NOMO-1 treated with DMSO at 0.1 percent for 48 hours (cell line): ENCODE results near the gene CCDC122.
"Not testable (repeated sequence)": the region's sequence is repeated elsewhere in the genome, so short reads cannot be mapped to it uniquely, and the experiment has no call there.

ENCODE experiments used
- DNase-seq: peaks from one replicate; lab custom pipeline; 2025; ENCODE audit not compliant: unreplicated experiment; lab: John Stamatoyannopoulos, UW

CCDC122 gene

DNA sequence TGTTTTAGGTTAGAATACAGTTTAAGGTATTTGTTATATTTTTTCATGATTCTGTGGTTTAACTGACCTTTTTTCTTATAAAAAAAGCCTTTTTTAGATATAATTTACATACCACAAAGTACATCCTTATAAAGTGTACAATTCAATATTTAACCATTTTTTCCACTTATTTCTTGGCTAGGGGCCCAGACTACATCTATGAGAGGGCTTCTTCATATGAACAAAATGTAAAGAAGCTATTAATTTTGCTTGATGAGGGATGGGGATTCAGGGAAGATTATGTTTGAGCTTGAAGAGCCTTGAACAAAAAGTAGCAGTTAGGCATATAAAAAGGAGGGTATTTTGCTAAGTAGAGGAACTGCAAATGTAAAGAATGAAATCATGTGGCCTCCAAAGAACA, 2.2 kb downstream of the CCDC122 start:
- DNase-seq, result no peak

DNA sequence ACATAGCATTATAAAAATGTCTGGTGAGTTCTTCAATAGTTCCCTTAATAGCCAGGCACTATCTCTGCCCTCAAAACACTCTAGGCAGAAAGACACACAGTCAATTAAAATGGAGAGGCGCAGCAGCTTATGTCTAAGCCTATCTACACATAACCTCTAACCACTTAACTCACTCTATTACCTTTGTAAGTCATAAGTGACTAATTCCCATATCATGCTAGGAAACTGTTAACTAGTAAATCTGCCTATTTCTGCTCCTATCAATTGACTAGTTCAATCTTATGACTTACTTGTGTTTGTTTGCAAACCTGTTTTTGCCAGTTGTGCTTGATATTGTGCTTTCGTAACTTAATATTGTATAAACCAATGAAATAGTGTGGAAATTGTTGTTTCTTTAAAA, 3.2 kb downstream of the CCDC122 start:
- DNase-seq, result no peak

DNA sequence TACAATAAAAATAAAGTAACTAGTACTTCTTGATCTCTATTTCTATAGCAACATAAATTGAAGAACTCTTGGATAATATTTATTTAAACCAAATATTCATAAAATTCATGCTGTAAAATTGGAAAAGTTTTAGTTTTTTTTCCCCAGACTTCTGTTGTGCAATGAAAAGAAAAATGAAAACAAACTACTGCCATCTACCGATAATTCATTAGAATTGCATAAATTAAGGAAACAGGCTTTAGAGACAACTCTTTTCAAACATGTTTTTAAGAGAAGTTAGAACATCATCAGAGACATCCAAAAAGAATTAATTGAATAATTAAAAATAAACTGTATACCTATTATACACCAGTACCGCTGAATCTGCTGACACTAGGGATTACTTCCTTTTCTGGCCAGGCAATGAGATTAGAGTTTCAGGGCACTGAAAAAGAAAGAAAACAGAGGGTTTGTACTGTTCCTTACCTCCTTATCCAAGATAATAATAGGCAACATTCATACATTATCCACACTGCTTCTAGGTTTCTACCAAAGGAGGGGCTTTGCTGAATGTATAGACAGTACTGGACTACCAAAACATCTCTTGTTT, 4.9 kb downstream of the CCDC122 start:
- peak; percentile 38 for DNase-seq

DNA sequence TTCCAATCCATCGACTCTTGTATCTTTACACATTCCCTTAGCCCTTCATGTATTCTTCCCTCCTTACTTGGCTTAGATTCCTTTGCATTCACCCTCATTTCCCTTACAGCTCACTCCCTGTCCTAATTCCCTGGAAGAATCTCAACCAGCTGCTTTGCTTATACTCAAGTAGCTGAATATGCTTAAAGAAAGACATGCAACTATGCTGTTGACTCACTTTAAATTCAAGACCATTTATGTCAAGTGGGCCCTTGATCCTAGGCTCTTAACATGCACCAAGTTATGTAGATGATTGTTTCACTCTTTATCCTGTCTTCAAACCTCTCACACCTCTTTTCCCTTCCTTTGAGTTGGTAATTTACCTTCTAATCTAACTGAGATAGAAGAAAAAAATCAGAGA, 7.4 kb downstream of the CCDC122 start:
- DNase-seq, result no peak

- no peak for DNase-seq
Observed at GRCh38 chr13:43865892-43866291, 13.6 kb downstream of the CCDC122 start.

GRCh38 chr13:43864921-43865320, 14.6 kb downstream of the CCDC122 start:
- DNase-seq, result no peak

DNA sequence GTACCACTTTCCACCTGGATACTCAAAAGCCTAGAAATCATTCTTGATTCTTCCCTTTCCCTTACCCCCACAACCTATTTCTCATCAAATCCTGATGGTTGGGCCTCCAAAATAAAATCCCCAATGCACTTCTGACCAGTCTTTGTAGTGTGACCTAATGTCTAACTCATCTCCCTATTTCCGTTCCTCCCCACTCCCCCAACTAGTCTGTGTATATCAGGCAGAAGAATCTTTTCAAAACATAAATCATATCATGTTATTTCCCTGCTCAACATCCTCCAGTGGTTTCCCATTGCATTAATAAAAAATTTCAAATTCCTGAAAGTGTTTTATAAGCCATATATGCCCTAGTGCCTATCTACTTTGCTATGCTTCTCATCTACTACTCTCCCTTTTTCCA, 17.7 kb downstream of the CCDC122 start:
- no peak for DNase-seq

DNA sequence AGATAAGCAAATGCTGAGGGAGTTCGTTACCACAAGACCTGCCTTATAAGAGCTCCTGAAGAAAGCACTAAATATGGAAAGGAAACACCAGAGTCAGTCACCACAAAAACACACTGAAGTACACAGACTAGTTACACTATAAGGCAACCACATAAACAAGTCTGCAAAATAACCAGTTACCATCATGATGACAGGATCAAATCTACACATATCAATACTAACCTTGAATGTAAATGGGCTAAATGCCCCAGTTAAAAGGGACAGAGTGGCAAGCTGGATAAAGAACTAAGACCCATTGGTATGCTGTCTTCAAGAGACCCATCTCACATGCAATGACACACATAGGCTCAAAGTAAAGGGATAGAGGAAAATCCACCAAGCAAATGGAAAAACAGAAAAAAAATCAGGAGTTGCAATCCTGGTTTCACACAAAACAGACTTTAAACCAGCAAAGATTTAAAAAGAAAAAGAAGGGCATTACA, 26.6 kb downstream of the CCDC122 start:
- DNase-seq, result no peak

DNA sequence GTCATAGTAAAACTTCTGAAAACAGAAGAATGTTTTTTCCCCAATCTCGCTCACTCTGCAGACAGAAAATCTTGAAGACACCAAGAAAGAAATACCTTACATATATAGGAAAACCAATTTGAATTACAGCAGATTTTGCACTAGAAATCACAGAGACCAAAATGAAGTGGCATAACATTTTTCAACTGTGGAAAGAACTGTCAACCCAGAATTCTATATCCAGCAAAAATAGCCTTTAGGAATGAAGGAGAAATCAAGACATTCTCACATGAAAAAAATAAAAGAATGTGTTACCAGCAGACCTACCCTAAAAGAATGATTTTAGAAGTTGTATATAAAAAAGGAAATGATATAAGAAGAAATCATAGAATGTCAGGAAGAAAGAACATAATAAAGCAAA, 28.7 kb downstream of the CCDC122 start:
- DNase-seq, result no peak

DNA sequence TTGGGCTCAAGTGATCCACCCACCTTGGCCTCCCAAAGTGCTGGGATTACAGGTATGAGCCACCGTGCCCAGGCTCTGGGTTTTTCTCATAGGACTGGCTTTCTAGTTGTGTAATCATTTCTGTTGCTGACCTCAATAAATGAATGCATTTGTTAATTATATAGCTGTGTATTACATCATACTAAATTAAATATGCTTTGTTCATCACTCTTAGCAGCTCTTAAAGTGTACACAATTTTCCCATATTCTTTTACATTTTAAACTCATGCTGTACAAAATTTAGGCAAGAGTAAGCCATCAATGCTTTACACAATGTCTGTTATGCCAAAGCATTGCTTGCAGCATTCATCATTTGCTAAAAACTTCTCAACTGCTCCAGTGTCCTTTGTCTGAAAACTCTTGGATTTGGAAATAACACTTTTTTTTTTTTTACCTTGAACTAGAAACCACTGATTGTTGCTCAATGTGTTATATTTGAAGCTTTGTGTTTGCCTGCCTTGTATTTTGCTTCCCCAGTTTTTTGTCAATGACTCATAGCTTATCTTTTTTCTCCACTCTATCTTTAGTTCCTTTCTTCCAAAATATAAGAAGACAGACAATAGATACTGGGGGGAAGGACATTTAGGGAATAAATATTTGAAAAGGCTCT, 31.4 kb downstream of the CCDC122 start:
- peak; percentile 80 for DNase-seq

DNA sequence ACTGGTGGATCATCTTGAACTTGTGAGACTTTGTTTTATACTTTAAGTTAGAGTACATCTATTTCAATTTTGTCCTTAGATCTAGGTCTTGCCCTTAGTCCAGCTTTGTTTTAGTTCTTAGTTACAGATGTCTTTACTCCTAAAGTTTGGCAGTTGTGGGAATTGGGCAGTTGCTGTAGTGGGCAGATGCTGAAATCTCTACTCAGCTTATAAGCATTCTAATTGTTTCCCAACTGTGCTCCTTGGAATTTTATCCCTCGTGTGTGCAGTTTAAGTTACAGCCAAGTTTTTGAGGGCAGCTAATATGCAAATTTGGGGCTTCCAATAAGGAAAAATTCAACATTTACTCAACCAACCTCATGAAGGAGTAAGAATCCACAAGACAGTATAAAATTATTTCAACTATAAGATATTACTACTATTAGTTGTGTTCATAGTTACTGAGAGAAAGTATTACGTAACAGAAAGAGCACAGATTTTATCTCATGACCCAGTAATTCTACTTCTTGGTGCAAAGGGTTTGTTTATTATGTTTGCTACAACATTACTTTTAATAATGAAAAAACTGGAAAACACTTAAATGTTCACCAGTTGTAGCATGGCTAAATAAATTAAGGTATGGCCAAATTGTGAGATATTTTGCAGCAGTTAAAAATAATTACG, 32.9 kb downstream of the CCDC122 start:
- no peak for DNase-seq

- DNase-seq, result no peak
Observed at GRCh38 chr13:43838909-43839308, 40.6 kb downstream of the CCDC122 start.

DNA sequence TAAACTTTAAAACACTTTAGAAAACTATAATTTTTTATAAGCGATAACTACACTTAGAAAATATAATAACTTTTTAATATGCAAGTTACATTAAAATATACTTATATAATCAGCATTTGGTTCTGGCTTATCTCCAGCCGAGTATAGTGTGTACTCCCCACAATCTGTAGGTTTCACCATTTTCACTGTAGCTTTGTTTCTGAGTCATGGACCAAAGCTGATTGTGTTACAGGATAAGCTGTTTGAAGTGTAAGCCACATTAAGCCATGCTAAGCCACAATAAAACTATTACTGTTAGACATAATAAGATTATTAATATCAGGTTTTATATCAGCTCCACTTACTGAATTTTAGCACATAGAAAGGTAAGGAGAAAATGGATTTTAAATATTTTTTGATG, 43.8 kb downstream of the CCDC122 start:
- no peak for DNase-seq

- DNase-seq, result no peak
Observed at GRCh38 chr13:43831088-43831487, 48.5 kb downstream of the CCDC122 start.

GRCh38 chr13:43830497-43830881, 49.1 kb downstream of the CCDC122 start:
- DNase-seq, result peak; percentile 95

- DNase-seq, result not testable (repeated sequence)
Observed at GRCh38 chr13:43824656-43825055, 54.9 kb downstream of the CCDC122 start.

DNA sequence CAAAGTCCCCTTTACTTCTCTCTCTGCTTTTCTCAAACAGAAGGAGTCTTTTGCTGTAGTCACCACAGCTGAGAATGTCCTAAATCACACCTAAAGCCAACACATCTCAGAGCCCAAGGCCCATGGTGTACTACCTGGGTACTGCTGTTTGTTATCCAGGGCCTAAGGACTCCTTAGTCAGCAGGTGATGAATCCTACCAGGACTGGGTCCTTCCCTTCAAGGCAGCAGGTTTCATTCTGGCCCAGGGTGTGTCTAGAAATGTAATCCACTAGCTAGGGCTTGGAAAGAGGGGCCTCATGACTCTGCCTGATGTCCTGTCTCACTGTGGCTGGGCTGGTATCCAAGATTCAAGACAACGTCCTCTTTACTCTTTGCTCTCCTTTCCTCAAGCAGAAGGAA, 56.6 kb downstream of the CCDC122 start:
- DNase-seq, result no peak

- DNase-seq, result no peak
Observed at GRCh38 chr13:43816401-43816889, 63.1 kb downstream of the CCDC122 start.

GRCh38 chr13:43815204-43815603, 64.3 kb downstream of the CCDC122 start:
- DNase-seq, result no peak

- DNase-seq, result no peak
Observed at GRCh38 chr13:43808676-43809075, 70.9 kb downstream of the CCDC122 start.

- no peak for DNase-seq
Observed at GRCh38 chr13:43805681-43806128, 73.8 kb downstream of the CCDC122 start.

GRCh38 chr13:43805071-43805468, 74.5 kb downstream of the CCDC122 start:
- DNase-seq, result no peak
